Measurements from ENCODE around the gene CD22.
"Not testable (repeated sequence)": the region's sequence is repeated elsewhere in the genome, so short reads cannot be mapped to it uniquely, and the experiment has no call there.

CD22 gene

GRCh38 chr19:35378356-35378755 lies 49.4 kb downstream of the CD22 start:
- no peak for TF ChIP-seq CTCF (IDR thresholded peaks at IDR 0.05; ENCODE audit: low read depth, low read length)
- DNase-seq (ENCODE audit: extremely low read depth, low read depth), result no peak

- DNase-seq (ENCODE audit: extremely low read depth, low read depth), result not testable (repeated sequence)
Measured at GRCh38 chr19:35379545-35379944, 50.6 kb downstream of the CD22 start.

DNA sequence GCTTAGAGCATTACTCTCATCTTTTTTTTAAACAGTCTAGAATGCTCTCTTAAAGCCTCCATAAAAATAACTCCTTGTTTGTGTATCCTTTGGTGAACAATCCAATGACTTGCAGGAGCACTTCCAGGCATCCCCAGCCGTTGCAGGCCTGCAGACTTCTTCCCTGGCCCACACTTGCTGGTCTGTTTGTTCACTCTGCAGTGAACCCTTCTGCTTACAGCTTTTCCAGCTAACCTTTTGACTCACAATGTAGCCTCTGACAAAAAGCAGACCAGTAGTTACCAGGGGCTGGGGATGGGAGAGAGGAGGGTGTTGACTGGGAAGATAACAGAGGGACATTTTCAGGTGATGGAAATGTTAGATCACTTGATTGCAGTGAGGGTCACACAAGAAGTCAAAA lies 51.0 kb downstream of the CD22 start:
- DNase-seq (ENCODE audit: extremely low read depth, low read depth), result no peak
- TF ChIP-seq CTCF (IDR thresholded peaks at IDR 0.05; ENCODE audit: low read depth, low read length), result no peak

DNA sequence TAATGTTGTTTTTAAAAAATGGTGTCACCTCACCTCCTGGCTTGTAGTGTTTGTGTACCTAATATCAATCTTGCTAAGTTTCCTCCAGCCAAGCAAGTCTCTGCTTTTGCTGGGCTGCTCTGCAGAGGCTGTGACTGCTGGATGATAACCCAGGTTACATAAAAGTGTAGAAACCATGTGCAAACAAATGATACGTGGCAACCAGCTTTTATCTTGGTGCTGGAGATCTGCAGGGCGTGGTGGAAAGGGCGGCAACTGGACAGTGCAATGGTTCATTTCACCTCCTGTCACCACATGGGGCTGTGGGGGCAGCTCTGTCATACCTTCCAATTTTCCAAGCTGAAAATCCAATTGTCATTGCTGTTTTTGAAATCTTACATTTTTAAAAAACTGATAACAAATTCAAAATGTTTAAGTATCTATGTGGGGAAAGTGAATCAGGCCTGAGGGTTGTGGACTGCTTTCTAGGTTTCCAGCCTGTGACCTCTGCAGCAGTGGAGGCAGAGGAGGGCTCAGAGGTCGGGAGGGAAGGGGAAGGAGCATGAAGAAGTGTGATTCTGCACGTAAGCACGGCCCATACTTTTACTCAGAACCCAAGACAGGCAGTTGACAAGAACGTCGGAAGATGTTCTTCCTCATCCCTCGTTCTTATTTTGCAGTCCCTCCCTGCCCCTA lies 51.6 kb downstream of the CD22 start:
- DNase-seq (ENCODE audit: extremely low read depth, low read depth), result no peak

DNA sequence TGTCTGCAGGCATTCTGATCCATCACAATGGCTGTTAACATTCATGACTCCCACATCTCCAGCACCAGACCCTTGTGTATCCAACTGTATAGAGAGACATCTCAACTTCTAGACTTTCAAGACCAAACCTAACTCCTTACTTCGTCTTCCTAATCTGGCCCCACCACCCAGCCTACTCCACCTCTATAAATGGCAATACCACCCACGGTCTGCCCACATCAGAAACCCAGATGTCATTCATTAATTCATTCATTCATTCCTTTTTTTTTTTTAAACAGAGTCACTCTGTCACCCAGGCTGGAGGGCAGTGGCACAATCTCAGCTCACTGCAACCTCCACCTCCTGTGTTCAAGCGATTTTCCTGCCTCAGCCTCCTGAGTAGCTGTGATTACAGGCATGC lies 52.3 kb downstream of the CD22 start:
- no peak for TF ChIP-seq CTCF (IDR thresholded peaks at IDR 0.05; ENCODE audit: low read depth, low read length)
- no peak for DNase-seq (ENCODE audit: extremely low read depth, low read depth)

More for the DNA sequence above, 51.6 kb downstream of the CD22 start:
- no peak for TF ChIP-seq CTCF (IDR thresholded peaks at IDR 0.05; ENCODE audit: low read depth, low read length)

GRCh38 chr19:35381926-35382325 lies 52.9 kb downstream of the CD22 start:
- TF ChIP-seq CTCF (IDR thresholded peaks at IDR 0.05; ENCODE audit: low read depth, low read length), result no peak
- no peak for DNase-seq (ENCODE audit: extremely low read depth, low read depth)

DNA sequence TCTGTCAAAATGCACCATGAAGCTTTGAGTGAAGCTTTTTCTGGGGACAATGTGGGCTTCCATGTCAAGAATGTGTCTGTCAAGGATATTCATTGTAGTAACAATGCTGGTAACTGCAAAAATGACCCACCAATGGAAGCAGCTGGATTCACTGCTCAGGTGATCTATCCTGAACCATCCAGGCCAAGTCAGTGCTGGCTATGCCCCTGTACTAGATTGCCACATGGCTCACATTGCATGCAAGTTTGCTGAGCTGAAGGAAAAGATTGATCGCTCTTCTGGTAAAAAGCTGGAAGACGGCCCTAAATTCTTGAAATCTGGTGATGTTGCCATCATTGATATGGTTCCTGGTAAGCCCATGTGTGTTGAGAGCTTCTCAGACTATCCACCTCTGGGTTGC lies 54.5 kb downstream of the CD22 start:
- DNase-seq (ENCODE audit: extremely low read depth, low read depth), result no peak
- no peak for TF ChIP-seq CTCF (IDR thresholded peaks at IDR 0.05; ENCODE audit: low read depth, low read length)
